ENCODE data around the gene NRDC.
A peak's percentile ranks its signal among the peaks of the same experiment; 100 is the strongest.
"Not testable (repeated sequence)": the region's sequence is repeated elsewhere in the genome, so short reads cannot be mapped to it uniquely, and the experiment has no call there.

Gene NRDC

DNA sequence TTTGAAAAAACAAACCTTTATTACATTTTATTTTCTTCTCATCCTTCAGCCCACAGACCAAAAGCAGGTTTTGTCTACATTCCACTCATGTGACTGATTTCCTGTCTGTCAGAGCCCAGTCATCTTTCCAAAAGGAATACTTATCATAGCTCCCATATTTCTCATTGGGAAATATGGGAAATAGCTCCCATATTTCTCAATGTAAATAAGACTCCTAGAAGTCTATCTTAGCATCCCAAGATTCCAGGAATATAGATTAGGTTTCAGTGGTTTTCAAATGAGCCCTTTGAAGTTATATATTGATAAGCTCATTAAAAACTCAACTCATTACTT, 19.1 kb upstream of the NRDC start:
- no peak for DNase-seq (ENCODE audit: low read depth in 3 of 3)

DNA sequence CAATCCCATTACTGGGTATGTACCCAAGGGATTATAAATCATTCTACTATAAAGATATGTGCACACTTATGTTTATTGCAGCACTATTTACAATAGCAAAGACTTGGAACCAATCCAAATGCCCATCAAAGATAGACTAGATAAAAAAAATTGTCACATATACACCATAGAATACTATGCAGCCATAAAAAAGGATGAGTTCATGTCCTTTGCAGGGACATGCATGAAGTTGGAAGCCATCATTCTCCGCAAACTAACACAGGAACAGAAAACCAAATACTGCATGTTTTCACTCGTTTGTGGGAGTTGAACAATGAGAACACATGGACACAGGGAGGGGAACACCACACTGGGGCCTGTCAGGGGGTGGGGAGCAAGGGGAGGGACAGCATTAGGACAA, 16.2 kb upstream of the NRDC start:
- not testable (repeated sequence) for DNase-seq (ENCODE audit: low read depth in 3 of 3)

DNA sequence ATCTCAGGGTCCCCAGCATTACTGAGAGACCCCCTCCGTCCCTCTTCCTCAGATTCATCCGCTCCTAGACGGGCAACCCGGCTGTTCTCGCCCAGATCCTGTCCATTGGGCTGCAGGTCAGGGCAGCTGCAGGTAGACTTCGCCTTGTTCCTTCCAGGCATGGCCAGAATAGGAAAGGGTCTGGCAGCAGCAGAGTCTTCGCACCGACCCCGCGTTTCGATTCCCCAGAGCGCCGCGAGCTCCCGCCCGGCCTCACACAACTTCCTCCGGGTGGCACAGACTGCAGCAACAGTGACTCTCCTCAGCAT, 265 bp downstream of the NRDC start:
- DNase-seq (ENCODE audit: low read depth in 3 of 3): peak in 1 of 3 experiments; percentile 5

DNA sequence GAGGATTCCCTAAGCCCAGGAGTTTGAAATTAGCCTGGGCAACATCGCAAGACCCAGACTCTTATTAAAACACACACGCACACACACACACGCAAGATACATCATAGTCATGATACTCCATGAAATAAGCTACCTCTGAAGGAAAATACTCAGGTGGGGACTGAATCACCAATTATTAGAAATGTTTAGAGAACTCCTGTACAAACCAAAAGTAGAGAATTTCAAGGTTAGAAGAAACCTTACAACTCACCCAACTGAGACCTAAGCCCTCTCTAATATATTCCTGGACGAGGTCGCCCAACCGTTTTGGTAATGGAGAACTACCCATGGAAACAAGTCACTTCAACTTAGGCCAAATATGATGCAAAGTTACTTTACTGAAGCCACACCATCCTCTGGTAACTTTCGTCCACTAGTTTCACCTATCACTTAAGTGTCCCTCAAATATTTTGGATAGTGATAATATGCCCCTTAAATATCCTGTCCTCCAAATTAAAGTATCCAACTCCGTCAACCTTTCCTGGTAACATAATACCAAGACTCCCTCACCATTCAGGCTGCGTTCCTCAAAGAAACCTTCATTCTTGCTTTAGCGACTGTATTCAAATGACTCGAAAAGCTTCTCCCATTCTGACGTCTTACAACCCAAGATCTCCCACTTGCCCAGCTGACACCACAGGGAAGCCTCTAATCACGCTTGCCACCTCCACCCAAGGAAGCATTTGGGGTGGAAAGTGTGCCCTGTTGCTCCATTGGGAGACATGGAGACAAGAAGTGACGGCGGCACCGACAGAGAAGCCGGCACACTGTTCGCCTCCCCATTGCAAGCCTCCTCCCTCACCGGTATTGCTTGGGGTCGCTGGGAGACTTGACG, 856 bp downstream of the NRDC start:
- no peak for DNase-seq (ENCODE audit: low read depth in 3 of 3)

DNA sequence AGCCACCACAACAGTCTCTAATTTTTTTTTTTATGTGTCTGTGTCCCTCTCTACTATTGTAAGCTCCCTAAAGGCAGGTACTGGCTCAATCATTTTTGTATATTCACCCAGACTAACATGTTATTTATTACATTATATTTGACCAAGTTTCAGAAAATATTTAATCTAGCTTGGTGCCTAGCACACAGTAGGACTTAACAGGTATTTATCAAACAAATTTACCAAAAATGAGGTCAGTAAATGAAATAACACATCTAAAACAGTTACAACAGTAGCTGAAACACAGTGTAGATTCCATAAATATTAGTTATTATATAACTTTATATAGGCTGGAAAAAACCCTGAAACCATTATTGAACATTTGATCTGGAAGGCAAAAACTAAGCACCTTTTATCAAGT, 2.7 kb downstream of the NRDC start:
- DNase-seq (ENCODE audit: low read depth in 3 of 3): no peak

DNA sequence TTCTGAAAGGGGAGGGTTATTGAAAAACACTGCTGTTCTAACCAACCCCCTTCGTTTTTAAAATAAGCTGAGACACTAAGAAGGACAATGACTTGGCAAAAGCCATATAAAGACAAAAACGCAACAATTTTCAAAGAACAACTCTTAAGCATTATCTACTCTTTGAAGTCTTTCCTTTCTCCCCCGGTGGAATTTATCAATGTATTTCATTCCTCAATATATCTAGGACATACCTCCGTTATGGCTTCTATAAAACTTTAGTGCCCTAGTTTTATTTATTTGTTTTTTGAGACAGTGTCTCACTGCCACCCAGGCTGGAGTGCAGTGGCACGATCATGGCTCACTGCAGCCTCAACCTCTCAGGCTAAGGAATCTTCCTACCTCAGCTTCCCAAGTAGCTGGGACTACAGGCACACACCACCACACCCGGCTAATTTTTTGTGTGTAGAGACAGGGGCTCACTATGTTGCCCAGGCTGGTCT, 3.2 kb downstream of the NRDC start:
- no peak for DNase-seq (ENCODE audit: low read depth in 3 of 3)

DNA sequence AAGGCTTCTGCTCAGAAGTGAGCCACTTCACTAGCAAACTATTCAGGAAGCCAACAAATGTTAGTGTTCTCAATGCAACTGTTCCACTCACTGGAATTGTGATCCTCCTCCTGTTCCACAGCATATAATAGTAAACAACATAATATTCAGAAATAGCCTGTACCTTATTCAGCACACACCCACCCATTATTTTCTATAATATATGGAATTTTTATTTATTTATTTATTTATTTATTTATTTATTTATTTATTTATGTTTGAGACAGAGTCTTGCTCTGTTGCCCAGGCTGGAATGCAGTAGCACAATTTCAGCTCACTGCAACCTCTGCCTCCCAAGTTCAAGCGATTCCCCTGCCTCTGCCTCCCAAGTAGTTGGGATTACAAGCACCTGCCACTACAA, 5.3 kb downstream of the NRDC start:
- DNase-seq (ENCODE audit: low read depth in 3 of 3): not testable (repeated sequence)

DNA sequence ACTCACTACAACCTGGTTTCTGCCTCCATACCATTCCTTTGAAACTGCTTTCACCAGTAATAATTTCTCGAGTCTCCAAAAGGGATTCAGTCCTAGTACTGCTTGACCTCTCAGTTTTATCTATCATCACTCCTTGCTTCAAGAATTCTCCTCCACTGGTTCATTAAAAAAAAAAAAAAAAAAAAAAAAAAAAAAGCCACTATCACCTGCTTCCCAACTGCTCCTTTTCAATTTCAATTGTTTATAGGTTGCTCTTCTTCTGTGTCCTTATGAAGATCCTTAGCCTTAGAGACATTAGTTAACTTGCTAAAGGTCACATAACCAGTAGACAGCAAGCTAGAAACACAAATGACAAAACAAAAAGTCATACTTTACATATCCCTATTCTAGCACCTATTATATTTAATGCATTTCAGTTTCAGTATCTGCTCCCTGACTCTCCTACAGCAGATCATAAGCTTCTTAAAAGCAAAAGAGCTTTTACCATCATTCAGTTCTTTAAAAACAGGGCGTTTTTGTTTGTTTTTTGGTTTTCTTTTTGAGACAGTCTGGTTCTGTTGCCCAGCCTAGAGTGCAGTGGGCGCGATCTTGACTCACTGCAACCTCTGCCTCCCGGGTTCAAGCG, 7.1 kb downstream of the NRDC start:
- DNase-seq (ENCODE audit: low read depth in 3 of 3): no peak

DNA sequence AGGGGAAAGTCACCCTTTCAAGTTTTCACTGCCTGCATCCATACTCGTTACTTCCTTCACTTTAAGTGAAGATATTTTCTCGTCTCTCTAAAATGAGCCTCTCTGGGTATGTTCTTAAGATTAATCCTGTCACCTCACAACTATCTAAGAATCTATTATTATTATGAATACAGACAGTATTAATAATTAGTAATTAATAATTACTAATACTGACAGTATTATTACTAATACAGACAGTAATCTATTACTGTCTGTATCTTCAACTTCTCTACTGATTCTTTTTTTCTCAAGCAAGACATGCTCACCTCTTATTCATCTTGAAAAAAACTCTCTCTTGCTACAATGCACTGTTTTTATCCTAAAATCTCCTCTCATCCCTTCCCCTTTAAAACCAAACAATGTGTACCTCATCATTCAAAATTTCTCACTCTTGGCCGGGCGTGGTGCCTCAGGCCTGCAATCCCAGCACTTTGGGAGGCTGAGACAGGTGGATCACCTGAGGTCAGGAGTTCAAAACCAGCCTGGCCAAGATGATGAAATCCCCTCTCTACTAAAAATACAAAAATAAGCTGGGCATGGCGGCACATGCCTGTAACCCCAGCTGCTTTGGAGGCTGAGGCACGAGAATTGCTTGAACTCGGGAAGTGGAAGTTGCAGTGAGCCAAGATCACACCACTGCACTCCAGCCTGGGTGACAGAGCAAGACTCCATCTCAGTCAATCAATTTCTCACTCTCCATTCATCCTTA, 7.8 kb downstream of the NRDC start:
- no peak for DNase-seq (ENCODE audit: low read depth in 3 of 3)

DNA sequence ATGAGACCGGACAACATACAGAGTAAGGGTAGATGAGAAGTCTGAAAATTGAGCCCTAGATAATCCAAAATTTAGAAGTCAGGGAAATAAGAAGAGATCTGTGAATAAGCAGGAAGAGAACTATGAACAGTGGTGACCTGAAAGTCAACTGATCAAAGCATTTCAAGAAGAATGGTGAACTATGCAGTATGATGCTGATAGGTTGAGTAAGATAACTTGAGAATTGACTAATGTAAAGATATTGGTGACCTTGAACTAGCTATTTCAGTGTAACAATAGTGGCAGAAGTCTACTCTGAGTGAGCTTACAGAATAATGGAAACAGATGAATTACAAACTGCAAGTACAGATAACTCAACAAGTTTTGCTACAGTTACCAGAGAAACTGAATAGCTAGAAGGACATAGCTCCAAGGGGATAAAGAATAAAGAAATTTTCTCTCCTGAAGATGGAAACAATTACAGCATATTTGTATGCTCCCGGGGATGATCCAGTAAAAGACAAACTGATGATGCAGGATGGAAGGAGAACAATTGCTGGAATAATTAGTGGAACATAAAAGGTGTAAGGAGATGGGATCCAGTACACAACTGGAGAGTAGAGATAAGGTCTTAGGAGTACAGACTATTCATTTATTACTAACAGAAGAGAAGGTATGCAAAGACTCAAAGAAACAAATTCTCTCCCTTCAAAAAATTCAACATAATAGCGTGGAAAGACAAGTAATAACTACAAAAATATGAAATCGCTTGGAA, 10.9 kb downstream of the NRDC start:
- no peak for DNase-seq (ENCODE audit: low read depth in 3 of 3)

DNA sequence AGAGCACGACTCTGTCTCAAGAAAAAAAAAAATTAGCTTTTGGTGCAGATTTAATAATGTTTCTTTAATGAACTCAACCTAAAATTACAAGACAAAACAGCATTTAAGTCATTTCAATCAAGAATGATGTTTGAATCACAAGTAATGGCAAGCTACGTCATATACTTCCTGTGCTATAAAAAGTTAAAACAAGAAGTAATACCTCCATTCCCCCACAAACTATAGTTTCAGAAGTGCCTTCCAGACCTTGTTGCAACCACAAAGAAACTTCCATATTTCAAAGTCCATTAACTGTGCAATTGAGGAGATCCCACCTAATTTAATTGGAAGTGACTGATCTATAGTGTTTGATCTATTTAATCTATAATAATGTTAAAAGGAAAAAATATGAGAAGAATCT, 15.1 kb downstream of the NRDC start:
- no peak for DNase-seq (ENCODE audit: low read depth in 3 of 3)

DNA sequence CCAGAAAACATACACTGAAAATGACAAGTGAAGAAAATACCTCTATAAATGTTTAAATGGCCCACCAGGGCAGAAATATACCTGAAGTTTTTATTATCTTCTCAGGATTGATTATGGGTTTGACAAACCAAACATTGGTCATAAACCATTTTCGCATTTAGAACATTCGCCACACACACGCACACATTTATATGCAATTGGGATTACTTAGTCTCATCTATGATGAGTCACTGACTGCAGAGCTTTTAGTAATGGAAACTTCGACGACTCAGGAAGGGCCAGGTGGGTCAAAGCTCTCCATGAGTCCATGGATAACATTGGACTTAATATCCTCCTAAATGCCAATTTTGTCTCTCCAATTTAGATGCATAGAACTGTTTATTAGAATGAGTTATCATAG, 16.9 kb downstream of the NRDC start:
- no peak for DNase-seq (ENCODE audit: low read depth in 3 of 3)

DNA sequence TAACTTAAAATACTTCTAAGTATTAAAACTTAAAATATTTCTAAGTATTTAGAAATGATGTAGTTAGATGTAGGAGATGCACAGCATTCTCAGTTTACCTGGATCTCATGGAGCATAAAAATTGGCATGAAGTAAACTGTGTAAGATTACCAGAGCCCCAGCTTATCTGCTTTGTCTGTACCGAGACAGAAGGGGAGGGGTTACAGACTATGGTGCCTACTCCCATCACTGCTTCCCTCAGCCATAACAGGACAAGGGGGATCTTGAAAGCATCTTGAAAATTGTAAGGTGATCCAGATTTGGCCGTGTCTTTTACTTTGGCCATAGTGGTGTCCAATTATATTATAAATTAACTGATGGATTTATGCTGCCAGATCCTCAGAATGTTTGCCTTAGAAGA, 18.8 kb downstream of the NRDC start:
- DNase-seq (ENCODE audit: low read depth in 3 of 3): no peak

DNA sequence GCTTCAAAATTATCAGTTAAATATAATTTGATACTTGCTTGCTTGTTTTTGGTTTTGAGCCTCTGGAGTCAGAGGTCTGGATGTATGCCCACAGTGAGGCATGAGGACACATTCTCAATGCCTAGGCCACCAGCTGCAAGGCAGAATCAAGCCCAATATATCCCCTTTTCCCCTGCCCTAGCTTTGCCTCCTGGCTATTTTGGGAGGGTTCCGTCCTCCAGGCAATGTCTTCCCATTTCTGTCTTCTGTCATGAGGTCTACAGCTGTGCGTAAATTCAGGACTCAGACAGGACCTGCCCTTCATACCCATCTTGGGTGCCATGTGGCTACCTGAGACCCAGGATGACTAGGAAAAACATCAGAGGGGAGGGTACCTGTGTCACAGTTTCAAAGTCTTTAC, 19.2 kb downstream of the NRDC start:
- no peak for DNase-seq (ENCODE audit: low read depth in 3 of 3)

DNA sequence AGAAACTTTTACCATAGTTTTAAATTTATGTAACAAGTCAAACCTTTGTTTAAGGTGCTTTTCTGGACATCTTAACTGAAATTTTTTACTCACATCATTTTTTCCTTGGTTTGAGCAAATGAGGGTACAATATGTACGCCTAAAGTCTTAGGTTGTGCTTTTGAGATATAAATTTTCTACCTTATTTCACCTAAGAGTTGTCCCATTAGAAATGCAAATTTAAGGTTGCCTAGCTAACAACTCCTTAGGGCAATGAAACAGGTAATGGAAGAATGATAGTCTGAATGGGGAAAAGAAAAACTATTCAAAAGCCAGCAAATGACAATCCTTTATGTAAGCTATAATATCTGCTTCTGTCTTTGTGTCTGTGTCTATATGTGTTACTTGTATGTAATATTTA, 19.6 kb downstream of the NRDC start:
- no peak for DNase-seq (ENCODE audit: low read depth in 3 of 3)

DNA sequence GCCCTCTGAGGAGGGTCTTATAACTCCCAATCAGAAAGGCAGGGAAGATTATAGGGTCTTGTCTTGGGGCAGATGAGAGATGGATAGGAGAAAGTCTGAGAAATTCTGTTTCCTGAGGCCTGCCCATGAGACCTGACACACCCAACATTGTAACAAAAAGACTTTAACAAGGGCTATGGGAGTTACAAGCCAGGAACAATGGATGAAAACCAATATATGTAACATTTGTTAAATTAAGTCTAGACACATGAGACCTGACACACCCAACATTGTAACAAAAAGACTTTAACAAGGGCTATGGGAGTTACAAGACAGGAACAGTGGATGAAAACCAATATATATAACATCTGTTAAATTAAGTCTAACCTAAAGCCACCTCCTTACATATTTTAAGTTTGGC, 21.8 kb downstream of the NRDC start:
- no peak for DNase-seq (ENCODE audit: low read depth in 3 of 3)

DNA sequence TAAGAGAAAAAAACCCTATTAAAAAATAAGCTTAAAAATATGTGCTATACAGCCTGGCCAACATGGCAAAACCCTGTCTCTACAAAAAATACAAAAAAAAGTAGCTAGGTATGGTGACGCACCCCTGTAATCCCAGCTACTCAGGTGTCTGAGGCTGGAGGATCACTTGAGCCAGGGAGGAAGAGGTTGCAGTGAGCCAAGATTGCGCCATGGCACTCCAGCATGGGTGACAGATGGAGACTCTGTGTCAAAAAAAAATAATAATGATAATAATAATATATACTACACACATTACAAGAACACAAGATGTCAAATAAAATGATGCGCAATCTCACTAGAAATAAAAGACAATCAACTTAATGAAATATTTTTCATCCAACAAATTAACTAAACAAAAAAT, 22.9 kb downstream of the NRDC start:
- DNase-seq (ENCODE audit: low read depth in 3 of 3): no peak

DNA sequence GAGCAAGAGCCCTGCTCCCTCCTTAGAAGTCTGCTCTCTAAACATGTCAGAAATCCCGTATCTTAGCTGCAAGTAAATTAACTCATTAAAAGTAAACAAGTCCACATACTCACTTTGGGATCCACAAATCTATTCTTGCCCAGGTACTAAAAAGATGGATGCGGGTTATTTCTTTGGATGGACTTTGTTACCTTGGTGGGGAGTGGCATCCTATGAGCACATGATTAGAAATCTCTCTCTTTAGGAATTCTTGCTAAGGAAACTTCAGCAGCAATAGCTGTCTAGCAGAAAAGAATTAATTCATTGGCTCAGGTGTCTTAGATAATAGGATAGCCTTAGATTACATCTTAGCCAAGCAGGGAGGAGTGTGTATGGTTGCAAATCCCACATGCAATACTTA, 25.2 kb downstream of the NRDC start:
- DNase-seq (ENCODE audit: low read depth in 3 of 3): no peak

DNA sequence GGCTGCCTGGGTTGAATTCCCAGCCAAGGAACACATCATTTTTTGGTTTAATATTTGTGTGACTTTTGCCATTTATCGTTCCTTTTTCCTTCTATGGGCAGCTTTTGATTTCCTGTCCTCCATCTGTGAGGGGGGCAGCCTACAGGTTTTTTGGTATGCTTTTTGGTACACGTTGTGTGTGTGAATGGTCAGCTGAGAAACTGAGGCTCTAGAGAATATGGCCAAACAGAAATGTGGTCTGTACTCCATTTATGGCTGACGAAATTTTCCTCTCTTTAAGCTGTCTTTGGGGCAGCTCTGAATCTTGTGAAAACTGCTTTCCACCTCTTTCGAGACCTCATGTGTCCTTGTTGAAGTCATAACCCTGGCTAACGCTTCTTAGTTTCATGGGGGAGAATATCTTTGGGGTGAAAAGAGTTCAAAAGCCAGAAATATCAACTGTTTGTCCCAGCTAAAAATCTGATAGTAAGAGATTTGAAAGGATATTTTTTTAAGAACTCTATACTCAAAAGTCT, 26.6 kb downstream of the NRDC start:
- no peak for DNase-seq (ENCODE audit: low read depth in 3 of 3)

DNA sequence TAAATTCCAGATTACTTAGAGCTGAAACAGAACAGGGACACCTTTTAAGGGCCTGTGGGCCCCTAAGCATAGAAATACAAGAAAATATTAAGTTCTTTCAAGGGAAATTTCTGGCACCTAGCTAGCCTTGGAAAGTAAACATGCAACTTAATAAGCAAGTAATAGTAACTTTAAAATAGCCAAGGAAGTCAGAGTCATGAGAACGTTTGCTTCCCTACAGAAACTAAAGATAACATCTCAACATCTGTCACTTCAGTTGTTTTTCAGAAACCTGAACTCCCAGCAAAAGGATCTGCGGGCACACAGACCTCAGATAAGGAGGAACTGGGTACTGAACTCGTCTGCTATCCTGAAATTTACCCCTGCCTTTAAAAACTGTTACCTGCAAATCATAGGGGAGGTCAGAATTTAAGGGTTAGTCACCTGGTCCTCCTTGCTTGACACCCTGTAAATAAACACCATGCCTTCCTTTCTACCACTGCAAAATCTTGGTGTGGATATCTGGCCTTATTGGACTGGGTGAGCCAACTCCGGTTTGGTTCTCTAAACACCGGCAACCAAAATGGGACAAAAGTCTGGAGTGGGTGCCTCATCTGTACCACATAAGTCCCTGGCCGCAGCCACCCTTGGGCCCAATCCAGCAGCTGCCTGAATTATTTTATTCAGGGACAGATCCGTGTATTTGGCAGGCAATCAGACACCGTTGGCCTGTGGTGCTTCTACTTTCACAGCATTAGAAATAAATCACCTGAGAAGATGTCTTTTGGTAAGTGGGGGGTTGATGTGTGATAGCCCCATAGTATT, 27.9 kb downstream of the NRDC start:
- DNase-seq (ENCODE audit: low read depth in 3 of 3): no peak

DNA sequence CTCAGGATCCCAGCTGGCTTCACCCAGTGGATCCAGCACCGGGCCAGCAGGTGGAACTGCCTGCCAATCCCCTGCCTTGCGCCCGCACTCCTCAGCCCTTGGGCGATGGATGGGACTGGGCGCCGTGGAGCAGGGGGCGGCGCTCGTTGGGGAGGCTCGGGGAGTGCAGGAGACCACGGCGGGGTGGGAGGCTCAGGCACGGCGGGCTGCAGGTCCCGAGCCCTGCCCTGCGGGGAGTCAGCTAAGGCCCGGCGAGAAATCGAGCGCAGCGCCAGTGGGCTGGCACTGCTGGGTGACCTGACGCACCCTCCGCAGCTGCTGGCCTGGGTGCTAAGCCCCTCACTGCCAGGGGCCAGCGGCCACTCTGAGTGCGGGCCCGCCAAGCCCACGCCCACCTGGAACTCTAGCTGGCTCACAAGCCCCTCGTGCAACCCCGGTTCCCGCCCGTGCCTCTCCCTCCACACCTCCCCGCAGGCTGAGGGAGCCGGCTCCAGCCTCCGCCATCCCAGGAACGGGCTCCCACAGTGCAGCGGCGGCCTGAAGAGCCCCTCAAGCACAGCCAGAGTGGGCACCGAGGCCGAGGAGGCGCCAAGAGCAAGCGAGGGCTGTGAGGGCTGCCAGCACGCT, 31.1 kb downstream of the NRDC start:
- no peak for DNase-seq (ENCODE audit: low read depth in 3 of 3)

Measured in stimulated activated CD4-positive, alpha-beta T cell treated with anti-CD3 and anti-CD28 coated beads, TNF-alpha, amount 100 ng/mL, for 4 hours (primary cell).